Gastrocnemius medialis (tissue), 4 donors: ENCODE measurements around the gene ROR1.

Experiments
- POLR2A ChIP-seq, 2 donors: fragments of 450-650 bp; IDR thresholded peaks; one replicate each; pipeline ENCODE4 v1.6.1; 2017; ENCODE audit warnings: antibody characterized with exemption in 2 of 2, mild to moderate bottlenecking in 2 of 2, moderate library complexity in 2 of 2
- TF ChIP-seq, protein P1 (sequence below), 5 experiments: fragments of 450-650 bp in 3 of 5; fragments of 200-600 bp in 2 of 5; sonication (generic) in 2 of 5; IDR thresholded peaks in 4 of 5; conservative IDR thresholded peaks in 1 of 5; 1 replicate in 4 of 5; 2 replicates in 1 of 5; pipeline ENCODE4 v1.5.1; 2016 to 2019; ENCODE audit warnings: antibody characterized with exemption in 5 of 5, mild to moderate bottlenecking in 3 of 5, moderate library complexity in 3 of 5

- TF ChIP-seq, protein P1, sequence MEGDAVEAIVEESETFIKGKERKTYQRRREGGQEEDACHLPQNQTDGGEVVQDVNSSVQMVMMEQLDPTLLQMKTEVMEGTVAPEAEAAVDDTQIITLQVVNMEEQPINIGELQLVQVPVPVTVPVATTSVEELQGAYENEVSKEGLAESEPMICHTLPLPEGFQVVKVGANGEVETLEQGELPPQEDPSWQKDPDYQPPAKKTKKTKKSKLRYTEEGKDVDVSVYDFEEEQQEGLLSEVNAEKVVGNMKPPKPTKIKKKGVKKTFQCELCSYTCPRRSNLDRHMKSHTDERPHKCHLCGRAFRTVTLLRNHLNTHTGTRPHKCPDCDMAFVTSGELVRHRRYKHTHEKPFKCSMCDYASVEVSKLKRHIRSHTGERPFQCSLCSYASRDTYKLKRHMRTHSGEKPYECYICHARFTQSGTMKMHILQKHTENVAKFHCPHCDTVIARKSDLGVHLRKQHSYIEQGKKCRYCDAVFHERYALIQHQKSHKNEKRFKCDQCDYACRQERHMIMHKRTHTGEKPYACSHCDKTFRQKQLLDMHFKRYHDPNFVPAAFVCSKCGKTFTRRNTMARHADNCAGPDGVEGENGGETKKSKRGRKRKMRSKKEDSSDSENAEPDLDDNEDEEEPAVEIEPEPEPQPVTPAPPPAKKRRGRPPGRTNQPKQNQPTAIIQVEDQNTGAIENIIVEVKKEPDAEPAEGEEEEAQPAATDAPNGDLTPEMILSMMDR (IDR thresholded peaks at IDR 0.05 in 4 of 5, conservative IDR thresholded peaks at IDR 0.05 in 1 of 5) = no peak
- no peak for TF ChIP-seq POLR2A (IDR thresholded peaks at IDR 0.05)
Observed at GRCh38 chr1:63950023-63950422, 176.2 kb downstream of the ROR1 start.
